Left cardiac atrium (tissue), 4 donors: ENCODE data around the gene PLA2G6. TPM values are rescaled to one million over a fixed set of nuclear protein-coding genes. Genes with fewer than 3 reads are reported as not detected.
"Not testable (repeated sequence)": the region's sequence is repeated elsewhere in the genome, so short reads cannot be mapped to it uniquely, and the experiment has no call there.

ENCODE experiments used
- ATAC-seq, 2 donors: fragments of 200-7000 bp; cut with Tn5 transposase; one replicate each; pipeline ENCODE4 v1.9.1; 2020; ENCODE audit warnings: mild to moderate bottlenecking in 2 of 2, moderate library complexity in 2 of 2
- DNase-seq: peaks from one replicate; pipeline ENCODE4 v3.0.0-alpha.2; 2020
- intact Hi-C, 2 donors: fragments of 100-400 bp; cut with DNase I; formaldehyde crosslinking; loops; one replicate each; pipeline versions ENCODE4 v1.14.1 to v1.15.1; 2022 to 2023
- total RNA-seq, 2 donors: library from RNA; stranded (reverse); fragmentation: NEBNext Ultra II Directional; extraction: Animal tissue kit (Norgen Biotek cat#: 25700); gene quantifications; one replicate each; pipeline ENCODE4 v1.2.1, GENCODE V29; 2021
- donor health status: DM: no; HTN: yes; CAD: no.
- donor health status: DM: no; HTN: yes; CAD: no; lungs with severe emphysema.
- donor health status: DM: yes; HTN: yes; CAD: no.
- donor health status: Dilated cardiomyopathy.

PLA2G6 gene
- total RNA-seq, 2 donors from 2014 or later: 14.3 to 21.1 TPM

DNA sequence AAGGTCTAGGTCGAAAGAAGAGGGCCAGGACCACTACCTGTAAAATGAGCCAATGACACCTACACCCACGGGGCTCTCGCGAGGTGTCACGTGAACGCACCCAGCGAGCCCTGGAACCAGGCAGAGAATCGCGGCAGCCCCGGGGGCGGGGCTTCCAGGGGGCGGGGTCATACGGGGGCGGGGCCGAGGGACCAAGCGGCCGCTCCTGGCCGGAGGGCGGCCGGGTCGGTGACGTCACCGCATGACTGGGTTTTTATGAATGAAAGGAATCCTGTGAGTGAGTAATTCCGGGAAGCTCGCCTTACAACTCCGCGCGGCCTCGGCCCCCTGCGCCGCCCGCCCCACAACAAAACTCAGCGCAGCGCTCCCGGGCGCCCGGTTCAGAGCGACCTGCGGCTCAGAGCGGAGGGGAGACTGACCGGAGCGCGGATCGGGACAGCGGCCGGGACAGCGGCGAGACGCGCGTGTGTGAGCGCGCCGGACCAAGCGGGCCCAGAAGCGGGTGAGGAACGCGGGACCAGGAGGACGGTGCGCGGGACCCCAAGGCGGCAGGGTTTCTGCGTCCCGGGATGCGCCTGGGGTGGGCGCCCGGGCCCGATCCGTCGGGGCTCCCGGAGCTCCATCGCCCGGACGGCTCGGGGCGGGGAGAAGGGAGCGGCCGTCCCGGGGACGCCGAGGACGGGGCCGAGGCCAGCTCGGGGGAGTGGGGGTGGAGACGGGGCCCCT is 20.2 kb upstream of the PLA2G6 start, which contains the start of gene MAFF:
TSS of gene MAFF (plus strand) at position 284 of the 726 bp plus-strand sequence. CDS start 11,860 bp downstream, outside the sequence.
- intact Hi-C loops: loop anchor here in 1 of 2 donors (10.0 kb wide), 1 partner anchor 87 kb away; the partner anchor contains the start of gene BAIAP2L2
- ATAC-seq (peak; percentile 83 to 85), DNase-seq (peak; percentile 98)

DNA sequence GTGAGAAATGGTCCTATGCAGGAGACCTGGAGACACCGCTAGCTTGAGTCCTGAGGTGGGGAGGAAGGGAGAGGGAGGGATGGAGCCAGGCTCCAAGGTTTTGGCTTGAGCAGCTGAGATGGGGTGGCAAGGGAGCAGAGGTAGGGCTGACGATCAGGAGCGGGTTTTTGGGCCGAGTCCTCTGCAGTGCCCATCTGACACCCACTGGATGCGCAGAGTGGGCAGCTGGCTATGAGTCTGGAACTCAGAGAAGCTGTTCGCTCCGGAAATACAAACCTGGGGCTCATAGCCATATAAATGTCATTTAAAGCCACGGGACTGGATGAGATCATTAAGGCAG is 19.7 kb upstream of the PLA2G6 start:
- no peak for ATAC-seq
- intact Hi-C loops: loop anchor here in 1 of 2 donors (10.0 kb wide), 1 partner anchor 87 kb away; the partner anchor contains the start of gene BAIAP2L2
- peak; percentile 33 for DNase-seq

DNA sequence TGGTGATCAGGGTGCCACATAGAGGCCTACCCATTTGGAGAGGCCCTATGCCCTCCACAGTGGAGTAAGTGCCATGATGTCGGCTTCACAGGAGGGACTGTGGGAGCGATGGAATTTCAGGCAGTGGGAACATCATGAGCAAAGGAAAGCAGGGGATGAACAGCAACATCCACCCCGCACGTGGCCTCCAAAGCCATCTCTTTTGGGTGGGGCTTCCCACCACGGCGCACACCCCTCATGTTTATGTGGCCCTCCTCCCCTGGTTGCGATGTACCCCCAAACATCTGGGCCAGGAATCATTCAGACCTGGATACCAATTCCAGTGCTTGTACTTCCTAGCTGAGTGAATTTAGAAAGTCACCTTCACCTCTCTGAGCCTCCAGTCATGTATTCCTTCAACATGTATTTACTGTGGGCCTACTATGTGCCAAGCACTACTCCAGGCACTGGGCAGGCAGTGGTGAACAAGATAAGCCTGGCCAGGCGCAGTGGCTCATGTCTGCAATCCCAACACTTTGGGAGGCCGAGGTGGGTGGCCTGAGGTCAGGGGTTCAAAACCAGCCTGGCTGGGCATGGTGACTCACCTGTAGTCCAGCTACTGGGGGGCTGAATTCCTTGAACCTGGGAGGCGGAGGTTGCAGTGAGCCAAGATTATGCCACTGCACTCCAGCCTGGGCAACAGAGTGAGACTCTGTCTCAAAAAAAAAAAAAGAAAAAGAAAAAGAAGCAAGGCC is 18.4 kb upstream of the PLA2G6 start:
- intact Hi-C loops: loop anchor here in 1 of 2 donors (10.0 kb wide), 1 partner anchor 85 kb away; the partner anchor contains the start of gene BAIAP2L2
- ATAC-seq (no peak), DNase-seq (no peak)

DNA sequence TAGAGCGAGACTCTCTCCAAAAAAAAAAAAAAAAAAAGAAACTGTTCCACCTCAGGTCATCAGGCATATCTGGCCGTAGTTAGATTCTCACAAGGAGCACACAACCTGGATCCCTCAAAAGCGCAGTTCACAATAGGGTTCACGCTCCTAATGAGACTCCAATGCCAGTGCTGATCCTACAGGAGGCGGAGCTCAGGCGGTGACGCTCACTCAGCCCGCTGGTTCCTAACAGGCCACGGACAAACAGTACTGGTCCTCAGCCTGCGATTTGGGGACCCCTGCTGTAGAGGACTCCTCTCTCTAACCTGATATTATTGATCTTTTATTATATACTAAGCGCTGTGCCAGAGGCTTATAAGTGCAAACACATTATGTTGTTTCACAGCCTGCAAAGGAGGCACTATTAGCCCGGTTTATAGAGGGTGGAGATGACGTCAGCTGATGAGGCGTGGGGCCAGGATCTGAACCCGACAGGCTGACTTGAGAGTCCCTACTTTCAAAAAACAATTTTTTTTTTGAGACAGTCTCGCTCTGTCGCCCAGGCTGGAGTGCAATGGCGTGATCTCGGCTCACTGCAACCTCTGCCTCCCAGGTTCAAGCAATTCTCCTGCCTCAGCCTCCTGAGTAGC is 15.3 kb upstream of the PLA2G6 start:
- DNase-seq: peak; percentile 52
- intact Hi-C loops: no loop called here
- ATAC-seq: no peak

DNA sequence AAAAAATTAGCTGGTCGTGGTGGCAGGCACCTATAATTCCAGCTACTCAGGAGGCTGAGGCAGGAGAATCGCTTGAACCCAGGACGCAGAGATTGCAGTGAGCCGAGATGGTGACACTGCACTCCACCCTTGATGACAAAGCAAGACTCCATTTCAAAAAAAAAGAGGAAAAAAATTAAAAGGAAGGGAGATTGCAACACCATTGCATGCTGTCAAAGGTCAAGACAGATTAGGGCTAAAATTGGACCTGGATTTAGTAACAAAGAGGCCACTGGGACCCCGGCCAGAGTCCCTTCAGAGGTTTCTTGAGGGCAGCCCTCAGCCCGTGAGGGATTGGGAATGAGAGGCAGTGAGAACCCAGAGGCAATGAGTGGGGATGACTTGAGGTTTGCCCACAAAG is 11.9 kb upstream of the PLA2G6 start:
- ATAC-seq: peak; percentile 54 to 69
- intact Hi-C loops: no loop called here
- peak; percentile 76 for DNase-seq

DNA sequence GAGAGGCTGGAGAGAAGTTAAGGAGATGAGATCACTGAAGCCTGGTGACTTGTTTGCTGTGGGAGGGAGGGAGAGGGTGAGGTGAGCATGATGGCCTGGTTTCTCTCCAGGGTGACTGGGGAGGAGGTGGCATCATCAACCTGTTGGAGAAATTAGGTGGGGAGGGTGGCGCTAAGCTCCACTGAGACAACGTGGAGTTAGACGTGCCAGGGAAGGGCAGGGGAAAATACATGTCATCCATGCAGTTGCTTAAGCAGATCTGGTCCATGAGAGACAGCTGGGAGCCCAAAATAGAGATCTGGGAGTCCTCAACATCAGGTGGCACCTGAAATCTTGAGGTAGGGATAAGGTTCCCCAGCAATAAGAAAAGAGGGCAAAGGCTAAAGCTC is 10.8 kb upstream of the PLA2G6 start:
- intact Hi-C loops: no loop called here
- no peak for DNase-seq
- no peak for ATAC-seq

DNA sequence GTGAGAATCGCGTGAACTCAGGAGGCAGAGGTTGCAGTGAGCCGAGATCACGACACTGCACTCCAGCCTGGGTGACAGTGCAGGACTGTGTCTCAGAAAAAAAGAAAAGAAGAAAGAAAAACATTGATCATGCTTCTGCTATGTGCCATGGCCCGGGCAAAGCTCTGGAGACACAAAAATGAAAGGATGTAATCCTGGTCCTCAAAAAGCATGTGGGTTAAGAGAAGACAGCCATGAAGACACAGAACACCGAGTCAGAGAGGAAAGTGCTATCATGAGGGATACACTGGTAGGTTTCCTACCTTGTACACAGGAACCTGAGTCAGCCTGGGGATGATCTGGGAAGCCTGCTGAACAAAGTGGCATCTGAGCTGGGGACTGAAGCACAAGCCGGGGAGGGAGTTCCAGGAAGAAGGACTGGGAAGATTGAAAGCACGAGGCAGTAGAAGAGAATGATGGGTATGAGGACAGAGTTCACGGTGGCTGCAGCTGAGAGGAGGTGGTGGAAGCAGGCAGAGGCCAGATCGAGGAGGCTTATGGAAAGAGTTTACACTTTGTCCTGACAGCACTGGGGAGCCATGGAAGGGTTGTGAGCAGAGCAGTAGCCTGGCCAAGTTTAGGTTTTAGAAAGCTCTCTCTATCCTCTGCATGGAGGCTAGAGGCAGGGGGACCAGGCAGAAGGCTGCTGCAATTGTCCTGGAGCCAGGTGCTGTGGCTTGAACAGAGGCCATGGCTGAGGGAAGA is 10.3 kb upstream of the PLA2G6 start:
- intact Hi-C loops: no loop called here
- ATAC-seq (no peak), DNase-seq (no peak)

DNA sequence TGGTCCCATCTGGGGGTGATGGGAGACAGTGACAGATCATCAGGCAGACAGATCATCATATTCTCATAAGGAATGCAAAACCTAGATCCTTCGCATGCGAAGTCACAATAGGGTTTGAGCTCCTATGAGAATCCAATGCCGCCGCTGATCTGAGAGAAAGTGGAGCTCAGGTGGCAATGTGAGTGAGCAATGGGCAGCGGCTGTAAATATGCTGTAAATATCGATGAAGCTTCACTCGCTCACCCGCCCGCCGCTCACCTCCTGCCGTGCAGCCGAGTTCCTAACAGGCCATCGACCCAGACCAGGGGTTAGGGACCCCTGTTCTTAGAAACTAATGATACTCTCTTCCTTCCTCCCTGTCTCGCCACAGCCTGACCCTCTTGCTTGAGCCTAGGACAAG is 9.4 kb upstream of the PLA2G6 start:
- intact Hi-C loops: no loop called here
- ATAC-seq (no peak), DNase-seq (no peak)

DNA sequence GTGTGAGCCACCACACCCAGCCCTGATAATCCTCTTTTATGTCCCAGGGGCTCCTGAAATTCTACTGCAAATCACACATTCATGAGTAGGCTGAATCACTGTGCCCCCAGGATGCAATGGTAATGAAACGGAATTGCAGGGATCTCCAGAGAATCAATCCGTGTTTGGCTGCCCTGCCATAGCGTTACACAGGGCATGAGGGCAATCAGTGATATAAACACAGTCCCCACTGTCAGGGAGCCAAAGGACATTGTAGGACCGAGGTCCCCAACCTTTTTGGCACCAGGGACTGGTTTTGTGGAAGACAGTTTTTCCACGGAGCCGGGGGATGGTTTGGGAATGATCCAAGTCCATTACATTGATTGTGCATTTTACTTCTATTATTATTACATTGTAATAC is 9.0 kb upstream of the PLA2G6 start:
- intact Hi-C loops: no loop called here
- ATAC-seq: no peak
- DNase-seq: no peak

DNA sequence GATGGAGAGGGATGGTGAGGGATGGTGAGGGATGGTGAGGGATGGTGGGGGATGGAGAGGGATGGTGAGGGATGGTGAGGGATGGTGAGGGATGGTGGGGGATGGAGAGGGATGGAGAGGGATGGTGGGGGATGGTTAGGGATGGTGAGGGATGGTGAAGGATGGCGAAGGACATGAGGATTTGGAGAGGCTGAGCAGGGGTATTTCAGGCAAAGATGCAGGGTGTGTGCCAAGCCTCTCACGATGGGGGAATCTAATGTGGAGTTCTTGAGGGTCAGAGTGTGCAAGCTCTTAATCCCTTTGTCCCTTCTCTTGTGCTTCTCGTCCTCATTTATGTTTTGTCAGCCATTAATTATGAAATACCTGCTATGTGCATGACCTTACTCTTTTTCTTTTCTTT is 7.5 kb upstream of the PLA2G6 start:
- intact Hi-C loops: no loop called here
- ATAC-seq (no peak), DNase-seq (no peak)

DNA sequence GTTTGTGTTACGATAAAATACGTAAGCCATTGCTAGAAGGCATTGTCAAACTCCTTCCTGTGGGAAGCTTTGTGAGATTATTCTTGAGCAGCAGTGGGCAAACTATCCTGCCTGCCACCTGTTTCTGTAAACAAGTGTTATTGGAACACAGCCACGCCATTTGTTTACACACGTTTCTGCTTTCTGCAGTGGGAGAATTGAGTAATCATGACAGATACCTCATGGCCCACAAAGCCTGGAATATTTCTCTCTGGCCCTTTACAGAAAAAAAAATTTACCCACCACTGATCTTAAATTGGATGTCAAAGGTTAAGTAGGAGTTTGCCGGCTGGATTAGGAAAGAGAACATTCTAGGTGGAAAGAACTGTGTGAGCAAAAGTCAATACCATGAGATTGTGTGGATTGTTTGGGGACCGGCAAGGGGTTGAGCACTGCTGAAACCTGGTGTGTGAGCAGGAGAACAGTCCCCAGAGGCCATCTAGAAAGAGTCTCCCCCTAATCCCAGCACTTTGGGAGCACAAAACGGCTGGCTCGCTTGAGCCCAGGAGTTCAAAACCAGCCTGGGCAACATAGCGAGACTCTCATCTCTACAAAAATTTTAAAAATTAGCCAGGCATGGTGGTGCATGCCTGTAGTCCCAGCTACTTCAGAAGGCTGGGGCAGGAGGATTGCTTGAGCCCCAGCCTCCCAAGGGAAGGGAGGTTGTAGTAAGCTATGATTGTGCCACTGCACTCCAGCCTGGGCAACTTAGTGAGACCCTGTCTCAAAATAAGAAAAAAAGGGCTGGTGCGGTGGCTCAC is 6.0 kb upstream of the PLA2G6 start:
- ATAC-seq: no peak
- no peak for DNase-seq
- intact Hi-C loops: loop anchor here in 1 of 2 donors (2.0 kb wide), 1 partner anchor 73 kb away; no protein-coding TSS in a partner anchor

DNA sequence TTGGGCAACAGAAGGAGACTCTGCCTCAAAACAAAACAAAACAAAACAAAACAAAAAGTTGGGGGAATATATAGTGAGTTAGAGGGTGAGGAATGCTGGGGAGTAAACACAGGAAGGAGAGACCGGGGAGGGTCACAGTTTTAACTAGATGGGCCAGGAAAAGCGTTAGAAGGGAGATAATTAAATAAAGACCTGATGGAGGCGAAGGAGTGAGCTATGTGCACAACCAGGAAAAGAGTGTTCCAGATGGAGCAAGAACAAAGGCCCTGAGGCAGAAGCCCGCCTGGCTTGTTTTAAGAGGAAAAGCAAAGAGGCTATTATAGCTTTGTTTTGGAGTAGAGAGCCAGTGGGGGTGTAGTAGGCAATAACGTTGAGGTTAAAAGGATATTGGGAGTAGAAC is 4.8 kb upstream of the PLA2G6 start:
- intact Hi-C loops: loop anchor here in 1 of 2 donors (2.0 kb wide), 1 partner anchor 74 kb away; no protein-coding TSS in a partner anchor
- DNase-seq (no peak), ATAC-seq (no peak)

DNA sequence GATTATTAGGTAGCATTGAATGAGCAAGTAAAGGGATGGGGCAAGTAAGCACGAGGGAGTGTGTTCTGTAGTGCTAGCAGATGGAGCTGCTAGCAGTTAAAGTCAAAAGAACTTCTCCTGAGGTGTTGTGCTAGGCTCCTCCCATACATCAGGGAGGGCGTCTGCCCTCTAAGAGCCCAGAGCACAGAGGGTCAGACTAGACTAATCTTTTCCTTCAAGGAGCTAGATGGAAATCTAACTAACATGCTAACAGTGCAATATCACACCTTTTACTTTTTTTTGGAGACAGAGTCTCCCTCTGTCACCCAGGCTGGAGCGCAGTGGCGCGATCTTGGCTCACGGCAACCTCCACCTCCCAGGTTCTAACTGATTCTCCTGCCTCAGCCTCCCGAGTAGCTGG is 3.2 kb upstream of the PLA2G6 start:
- no peak for DNase-seq
- intact Hi-C loops: no loop called here

DNA sequence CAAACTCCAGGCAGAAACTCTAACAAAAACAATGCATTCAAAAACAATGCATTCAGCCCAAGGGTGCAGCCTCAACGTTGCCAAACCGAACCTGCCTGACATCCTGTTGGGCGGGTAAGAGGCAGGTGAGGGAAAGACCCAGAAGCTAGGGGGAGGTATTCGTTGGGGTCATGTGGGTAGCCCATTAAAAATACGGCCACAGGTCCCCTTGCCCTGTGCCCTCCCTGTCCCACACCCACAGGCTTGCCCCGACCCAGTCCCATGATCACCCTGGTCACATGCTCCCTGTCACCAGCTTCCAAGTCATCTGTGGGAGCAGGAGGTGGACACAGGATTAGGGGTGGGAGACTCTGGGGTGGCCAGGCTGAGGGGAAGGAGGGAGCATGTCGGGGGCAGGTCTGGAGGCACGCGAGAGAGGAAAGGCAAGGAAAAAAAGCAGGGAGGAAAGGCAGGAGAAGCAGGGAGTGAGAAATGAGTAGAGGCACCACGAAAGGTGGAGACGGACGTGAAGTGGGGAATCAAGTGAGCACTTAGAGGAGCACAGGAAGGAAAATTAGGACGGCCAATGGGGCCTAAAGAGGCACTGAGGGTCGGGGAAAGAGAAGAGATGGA is 683 bp downstream of the PLA2G6 start:
- intact Hi-C loops: no loop called here
- peak; percentile 11 to 13 for ATAC-seq
- DNase-seq: no peak

More for the DNA sequence above, 3.2 kb upstream of the PLA2G6 start:
- no peak for ATAC-seq

DNA sequence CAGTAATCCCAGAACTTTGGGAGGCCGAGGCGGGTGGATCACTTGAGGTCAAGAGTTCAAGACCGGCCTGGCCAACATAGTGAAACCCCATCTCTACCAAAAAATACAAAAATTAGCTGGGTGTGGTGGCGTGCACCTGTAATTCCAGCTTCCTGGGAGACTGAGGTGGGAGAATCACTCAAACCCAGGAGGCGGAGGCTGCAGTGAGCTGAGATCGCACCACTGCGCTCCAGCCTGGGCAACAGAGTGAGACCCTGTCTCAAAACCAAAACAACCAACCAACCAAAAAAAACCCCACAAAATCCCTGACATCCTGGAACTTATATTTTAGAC is 3.1 kb downstream of the PLA2G6 start:
- intact Hi-C loops, ATAC-seq, DNase-seq: not testable (repeated sequence)

DNA sequence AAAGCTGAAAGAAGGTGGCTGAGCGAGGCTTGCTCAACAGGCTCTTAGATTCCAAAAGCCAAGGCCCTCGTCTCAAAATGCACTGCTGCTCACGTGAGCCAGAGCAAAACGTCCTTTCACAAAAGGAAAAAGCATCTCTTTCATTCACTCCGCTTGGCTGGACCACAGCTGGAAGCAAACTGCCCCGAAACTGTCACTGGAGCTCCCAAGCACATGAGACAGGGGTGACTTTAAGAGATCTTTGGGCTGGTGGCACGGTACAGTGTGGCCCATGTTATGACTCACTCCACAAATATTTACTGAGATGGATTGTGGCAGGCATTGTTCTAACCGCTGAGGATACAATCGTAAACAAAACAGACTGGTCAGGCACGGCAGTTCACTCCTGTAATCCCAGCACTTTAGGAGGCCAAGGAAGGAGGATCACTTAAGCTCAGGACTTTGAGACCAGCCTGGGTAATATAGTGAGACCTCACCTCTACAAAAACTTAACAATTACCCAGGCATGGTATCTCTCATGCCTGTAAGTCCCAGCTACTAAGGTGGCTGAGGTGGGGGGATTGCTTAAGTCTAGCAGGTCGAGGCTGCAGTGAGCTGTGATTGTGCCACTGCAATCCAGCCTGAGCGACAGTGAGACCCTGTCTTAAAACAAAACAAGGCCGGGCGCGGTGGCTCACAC is 3.6 kb downstream of the PLA2G6 start:
- peak in 1 of 2 donors; percentile 10 for ATAC-seq
- intact Hi-C loops: no loop called here
- no peak for DNase-seq

DNA sequence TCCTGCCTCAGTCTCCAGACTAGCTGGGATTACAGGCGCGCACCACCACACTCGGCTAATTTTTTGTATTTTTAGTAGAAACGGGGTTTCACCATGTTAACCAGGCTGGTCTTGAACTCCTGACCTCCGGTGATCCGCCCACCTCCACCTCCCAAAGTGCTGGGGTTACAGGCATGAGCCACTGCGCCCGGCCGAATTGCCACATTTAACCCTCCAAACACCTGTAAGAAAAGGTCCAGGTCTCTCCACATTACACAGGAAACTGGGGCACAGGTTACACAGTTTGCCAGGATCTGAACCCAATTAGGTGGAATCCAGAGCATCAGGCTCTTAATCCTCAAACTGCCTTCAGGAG is 4.1 kb downstream of the PLA2G6 start:
- intact Hi-C loops, ATAC-seq, DNase-seq: not testable (repeated sequence)

DNA sequence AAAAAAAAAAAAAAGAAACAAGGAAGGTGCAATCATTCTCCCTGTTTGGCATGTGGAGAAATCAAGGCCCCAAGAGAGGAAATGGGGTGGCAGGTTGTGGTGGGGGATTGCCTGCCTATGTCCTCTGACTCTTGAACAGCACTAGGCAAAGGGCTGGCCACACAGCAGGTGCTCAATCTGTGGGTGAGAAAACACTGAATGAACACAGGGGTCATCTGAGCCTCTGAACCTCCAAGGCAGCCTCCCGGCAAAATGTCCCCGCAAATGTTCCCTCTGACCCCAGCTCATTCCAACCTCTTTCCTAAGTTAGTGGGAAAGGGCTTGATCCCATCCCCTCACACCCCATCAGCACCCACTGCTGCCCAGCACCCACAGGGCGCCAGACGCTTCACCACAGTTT is 4.6 kb downstream of the PLA2G6 start:
- intact Hi-C loops: no loop called here
- DNase-seq: no peak
- no peak for ATAC-seq
